Upper lobe of left lung (tissue), 4 donors: Measurements from ENCODE around the gene CRACDL.

Experiments
- CTCF ChIP-seq, 6 experiments: fragments of 450-650 bp in 4 of 6; fragments of 200-600 bp in 2 of 6; sonication (generic) in 2 of 6; IDR thresholded peaks; one replicate each; pipeline ENCODE4 v1.5.1; 2016 to 2019; ENCODE audit warnings: antibody characterized with exemption in 6 of 6
- EP300 ChIP-seq, 4 donors: sonication (generic); formaldehyde crosslinking; IDR thresholded peaks; one replicate each; pipeline ENCODE4 v1.5.1; 2017; ENCODE audit warnings: antibody characterized with exemption in 4 of 4, control low read depth in 2 of 4
- POLR2A ChIP-seq, 4 donors: fragments of 450-650 bp; IDR thresholded peaks; one replicate each; pipeline ENCODE4 v1.5.1; 2016 to 2017; ENCODE audit warnings: antibody characterized with exemption in 4 of 4, mild to moderate bottlenecking in 2 of 4
- POLR2AphosphoS5 ChIP-seq, 2 donors: sonication (generic); formaldehyde crosslinking; IDR thresholded peaks; one replicate each; pipeline ENCODE4 v1.5.1; 2017; ENCODE audit warnings: antibody characterized with exemption in 2 of 2

- TF ChIP-seq POLR2AphosphoS5 (IDR thresholded peaks at IDR 0.05) (no peak), CTCF (IDR thresholded peaks at IDR 0.05) (no peak), EP300 (IDR thresholded peaks at IDR 0.05) (no peak), POLR2A (IDR thresholded peaks at IDR 0.05) (no peak)
Measured at GRCh38 chr2:98825404-98825803, 110.6 kb downstream of the CRACDL start.
